A673 (cell line): ENCODE measurements around the gene RPL14. TPM values are rescaled to one million over a fixed set of nuclear protein-coding genes. Genes with fewer than 3 reads are reported as not detected.

Experiments
- BruUV-seq: library from RNA; stranded (reverse); fragments of 400-500 nt; replicated peaks from 2 replicates; lab custom pipeline; 2021; lab: Mats Ljungman, UMichigan
- CTCF ChIA-PET: fragments of 300-600 bp; sonication (Branson Sonifier 250); formaldehyde crosslinking; loops from one replicate; lab custom pipeline; 2022; ENCODE audit warnings: antibody characterized with exemption; lab: Charles Lee
- POLR2A ChIA-PET: fragments of 300-600 bp; sonication (Branson Sonifier 250); formaldehyde crosslinking; loops from one replicate; lab custom pipeline; 2022; ENCODE audit warnings: antibody characterized with exemption; ENCODE audit not compliant: low non-redundant PET; lab: Charles Lee
- DNase-seq: peaks from one replicate; pipeline ENCODE4 v3.0.0-alpha.2; 2015; ENCODE audit warnings: low spot score
- H3K27ac ChIP-seq: fragments of 200-600 bp; sonication (generic); 2 replicates; pipeline ENCODE4 v1.5.1; 2016; ENCODE audit warnings: mixed run types, low read depth, mild to moderate bottlenecking, mixed read lengths, antibody characterized with exemption, low read length; ENCODE audit not compliant: poor library complexity, severe bottlenecking
- H3K27me3 ChIP-seq: fragments of 200-600 bp; sonication (generic); replicated peaks from 2 replicates; pipeline ENCODE4 v1.6.1; 2017; ENCODE audit warnings: mixed run types, low read depth, mild to moderate bottlenecking, mixed read lengths, antibody characterized with exemption, low read length; ENCODE audit not compliant: insufficient read depth, poor library complexity
- H3K36me3 ChIP-seq: fragments of 200-600 bp; sonication (generic); 2 replicates; pipeline ENCODE4 v1.6.1; 2016; ENCODE audit warnings: mixed run types, mild to moderate bottlenecking, mixed read lengths, antibody characterized with exemption, low read length; ENCODE audit not compliant: insufficient read depth, poor library complexity, severe bottlenecking
- H3K4me1 ChIP-seq: fragments of 200-600 bp; sonication (generic); 2 replicates; pipeline ENCODE4 v1.6.1; 2017; ENCODE audit warnings: mixed run types, mild to moderate bottlenecking, mixed read lengths, antibody characterized with exemption, low read length; ENCODE audit not compliant: insufficient read depth, poor library complexity, severe bottlenecking
- H3K4me3 ChIP-seq: fragments of 200-600 bp; sonication (generic); 2 replicates; pipeline ENCODE4 v1.5.1; 2016; ENCODE audit warnings: low read depth, mixed run types, mild to moderate bottlenecking, mixed read lengths, low read length; ENCODE audit not compliant: poor library complexity, severe bottlenecking
- H3K9me3 ChIP-seq: fragments of 200-600 bp; sonication (generic); 2 replicates; pipeline ENCODE4 v1.6.1; 2016; ENCODE audit warnings: mixed run types, low read depth, mild to moderate bottlenecking, mixed read lengths, antibody characterized with exemption, low read length; ENCODE audit not compliant: poor library complexity, severe bottlenecking
- EZH2 ChIP-seq: fragments of 200-600 bp; sonication (generic); IDR thresholded peaks from 2 replicates; pipeline ENCODE4 v1.6.1; 2017; ENCODE audit warnings: borderline replicate concordance, low read depth, mild to moderate bottlenecking, mixed read lengths, antibody characterized with exemption, low read length; ENCODE audit not compliant: poor library complexity, severe bottlenecking
- intact Hi-C: fragments of 100-400 bp; cut with micrococcal nuclease; formaldehyde crosslinking; loops from one replicate; pipeline ENCODE4 v1.10.0; 2022; ENCODE audit not compliant: unreplicated experiment
- total RNA-seq: library from RNA; stranded (reverse); gene quantifications from 2 replicates; pipeline ENCODE4 v1.2.3, GENCODE V29; 2021
- TF ChIP-seq, protein P1 (sequence below): fragments of 300-800, 200-600 bp; sonication (generic); conservative IDR thresholded peaks from 2 replicates; pipeline ENCODE4 v1.5.1; 2017; ENCODE audit warnings: low read depth, mild to moderate bottlenecking, antibody characterized with exemption, low read length, moderate library complexity, mixed read lengths

RPL14 gene
- total RNA-seq, 1 experiment from 2014 or later, result 980 TPM

GRCh38 chr3:40476478-40477470, 19.6 kb downstream of the RPL14 start, which contains the start of gene ZNF619:
Gene ZNF619 (plus strand): TSS chr3:40477122. CDS start chr3:40477980, 858 bp downstream.
- peak; percentile 58 for DNase-seq
- H3K27me3 ChIP-seq, result no peaks in the 10 kb centered on the region
- no peaks in the 10 kb centered on the region for H3K9me3 ChIP-seq
- TF ChIP-seq, protein P1, sequence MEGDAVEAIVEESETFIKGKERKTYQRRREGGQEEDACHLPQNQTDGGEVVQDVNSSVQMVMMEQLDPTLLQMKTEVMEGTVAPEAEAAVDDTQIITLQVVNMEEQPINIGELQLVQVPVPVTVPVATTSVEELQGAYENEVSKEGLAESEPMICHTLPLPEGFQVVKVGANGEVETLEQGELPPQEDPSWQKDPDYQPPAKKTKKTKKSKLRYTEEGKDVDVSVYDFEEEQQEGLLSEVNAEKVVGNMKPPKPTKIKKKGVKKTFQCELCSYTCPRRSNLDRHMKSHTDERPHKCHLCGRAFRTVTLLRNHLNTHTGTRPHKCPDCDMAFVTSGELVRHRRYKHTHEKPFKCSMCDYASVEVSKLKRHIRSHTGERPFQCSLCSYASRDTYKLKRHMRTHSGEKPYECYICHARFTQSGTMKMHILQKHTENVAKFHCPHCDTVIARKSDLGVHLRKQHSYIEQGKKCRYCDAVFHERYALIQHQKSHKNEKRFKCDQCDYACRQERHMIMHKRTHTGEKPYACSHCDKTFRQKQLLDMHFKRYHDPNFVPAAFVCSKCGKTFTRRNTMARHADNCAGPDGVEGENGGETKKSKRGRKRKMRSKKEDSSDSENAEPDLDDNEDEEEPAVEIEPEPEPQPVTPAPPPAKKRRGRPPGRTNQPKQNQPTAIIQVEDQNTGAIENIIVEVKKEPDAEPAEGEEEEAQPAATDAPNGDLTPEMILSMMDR, result no peak
- TF ChIP-seq EZH2, result no peak
- ChIA-PET CTCF (no interaction called here), POLR2A (no interaction called here)
- intact Hi-C loops, result no loop called here
- H3K4me3 ChIP-seq, result peak within 1 kb of the TSS; percentile 74
- H3K36me3 ChIP-seq, result no peaks in the 10 kb centered on the region
- no peaks in the 10 kb centered on the region for H3K4me1 ChIP-seq
- TSS peak; percentile 95 for BruUV-seq
- peak within 1 kb of the TSS; percentile 80 for H3K27ac ChIP-seq

DNA sequence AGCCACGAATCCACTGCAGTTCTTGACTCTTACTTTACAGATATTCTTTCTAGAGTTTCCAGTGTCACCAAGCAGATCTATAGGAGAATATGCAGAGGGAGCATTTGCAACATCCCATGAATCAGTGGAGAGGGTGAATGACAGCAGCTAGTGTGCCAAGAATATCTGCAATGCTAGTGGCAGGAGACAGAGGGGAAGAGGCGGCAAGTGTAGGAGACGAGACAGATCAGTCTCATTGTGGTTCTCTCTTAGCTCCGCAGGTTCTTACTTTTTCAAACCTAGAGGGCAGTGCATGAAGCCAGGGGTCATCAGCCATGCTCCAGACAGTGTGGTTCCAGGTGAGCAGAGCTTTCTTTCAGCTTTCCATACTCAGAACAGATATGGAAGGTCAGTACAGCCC, 20.5 kb downstream of the RPL14 start:
- Histone ChIP-seq H3K4me1 (no peaks in the 10 kb centered on the region), H3K27me3 (no peaks in the 10 kb centered on the region), H3K4me3 (peak overlapping the region; percentile 74), H3K36me3 (no peaks in the 10 kb centered on the region), H3K27ac (peak overlapping the region; percentile 80), H3K9me3 (no peaks in the 10 kb centered on the region)
- no peak for DNase-seq
- CTCF ChIA-PET, result no interaction called here
- no TSS peak for BruUV-seq
- no peak for TF ChIP-seq EZH2
- TF ChIP-seq, protein P1, result no peak
- POLR2A ChIA-PET, result no interaction called here
- intact Hi-C loops, result no loop called here

GRCh38 chr3:40487172-40487571, 30.0 kb downstream of the RPL14 start:
- POLR2A ChIA-PET, result no interaction called here
- intact Hi-C loops, result no loop called here
- Histone ChIP-seq H3K27ac (no peak overlapping the region), H3K4me1 (no peaks in the 10 kb centered on the region), H3K27me3 (no peaks in the 10 kb centered on the region), H3K4me3 (no peak overlapping the region), H3K36me3 (peaks cover 5% of the 10 kb centered on the region), H3K9me3 (no peaks in the 10 kb centered on the region)
- no TSS peak for BruUV-seq
- no peak for DNase-seq
- TF ChIP-seq EZH2, result no peak
- CTCF ChIA-PET, result no interaction called here
